H1 (cell line): Measurements from ENCODE around the gene CHSY3. TPM values are rescaled to one million over a fixed set of nuclear protein-coding genes. Genes with fewer than 3 reads are reported as not detected.

ENCODE experiments used
- CTCF ChIA-PET: fragments of 300-600 bp; sonication (Branson Sonifier 250); formaldehyde crosslinking; loops from one replicate; lab custom pipeline; 2021; ENCODE audit not compliant: partially characterized antibody; lab: Charles Lee
- POLR2A ChIA-PET: fragments of 300-600 bp; sonication (Branson Sonifier 250); formaldehyde crosslinking; loops from one replicate; lab custom pipeline; 2021; ENCODE audit warnings: inconsistent platforms; ENCODE audit not compliant: partially characterized antibody; lab: Charles Lee
- DNase-seq, 2 experiments: peaks; one replicate each; pipeline versions ENCODE4 v3.0.0 to v3.0.0-alpha.2; 2010 to 2022; ENCODE audit warnings: low spot score in 2 of 2, low read depth in 1 of 2, mixed read lengths in 1 of 2
- FAIRE-seq: peaks from 2 replicates; lab custom pipeline; 2011; peaks lifted over from hg19 to GRCh38; lab: Jason Lieb, UNC
- H2AFZ ChIP-seq: 2 replicates; pipeline ENCODE4 v1.8.1; 2012; ENCODE audit warnings: low read length, inconsistent platforms
- H2AK5ac ChIP-seq: 2 replicates; pipeline ENCODE4 v1.6.1; 2013; ENCODE audit warnings: low read depth, low read length
- H2BK120ac ChIP-seq: replicated peaks from 2 replicates; pipeline ENCODE3; 2013; ENCODE audit warnings: low read depth, low read length, inconsistent platforms
- H2BK12ac ChIP-seq: 2 replicates; pipeline ENCODE4 v1.6.1; 2013; ENCODE audit warnings: low read depth, low read length
- H2BK15ac ChIP-seq: 2 replicates; pipeline ENCODE4 v1.6.1; 2013; ENCODE audit warnings: low read length
- H2BK20ac ChIP-seq: 2 replicates; pipeline ENCODE4 v1.6.1; 2013; ENCODE audit warnings: low read length
- H2BK5ac ChIP-seq: 2 replicates; pipeline ENCODE4 v1.6.1; 2013; ENCODE audit warnings: low read depth, low read length
- H3K14ac ChIP-seq: 2 replicates; pipeline ENCODE4 v1.6.1; 2013; ENCODE audit warnings: inconsistent platforms; ENCODE audit not compliant: insufficient read length
- H3K18ac ChIP-seq: 2 replicates; pipeline ENCODE4 v1.6.1; 2013; ENCODE audit warnings: low read length; ENCODE audit errors: extremely low read depth
- H3K23ac ChIP-seq: 2 replicates; pipeline ENCODE4 v1.6.1; 2013; ENCODE audit warnings: inconsistent platforms; ENCODE audit not compliant: insufficient read length
- H3K23me2 ChIP-seq: 2 replicates; pipeline ENCODE4 v1.6.1; 2013; ENCODE audit warnings: low read depth, low read length
- H3K27ac ChIP-seq: 2 replicates; pipeline ENCODE4 v1.6.1; 2011; ENCODE audit warnings: low read depth, low read length, inconsistent platforms
- H3K27me3 ChIP-seq, 4 experiments: replicated peaks in 1 of 4; 1 replicate in 1 of 4; 2 replicates in 3 of 4; pipeline versions ENCODE4 v1.6.1 to v1.8.1; 2011 to 2013; ENCODE audit warnings: low read length in 3 of 4, mild to moderate bottlenecking in 3 of 4, inconsistent platforms in 2 of 4, mixed read lengths in 2 of 4, moderate library complexity in 1 of 4; ENCODE audit not compliant: control insufficient read depth in 3 of 4, insufficient read depth in 3 of 4; ENCODE audit errors: extremely low read depth in 1 of 4
- H3K36me3 ChIP-seq, 4 experiments: 2 replicates each; pipeline versions ENCODE4 v1.6.1 to v1.8.1; 2011 to 2013; ENCODE audit warnings: mild to moderate bottlenecking in 4 of 4, low read length in 3 of 4, moderate library complexity in 2 of 4, control low read depth in 1 of 4, inconsistent platforms in 1 of 4; ENCODE audit not compliant: insufficient read depth in 4 of 4, control insufficient read depth in 2 of 4
- H3K4ac ChIP-seq: replicated peaks from 2 replicates; pipeline ENCODE3; 2013; ENCODE audit warnings: low read length, low read depth, mixed read lengths, inconsistent platforms; ENCODE audit not compliant: insufficient read length
- H3K4me1 ChIP-seq, 4 experiments: replicated peaks in 1 of 4; 1 replicate in 1 of 4; 2 replicates in 3 of 4; pipeline versions ENCODE4 v1.6.1 to v1.8.1; 2011 to 2013; ENCODE audit warnings: low read length in 3 of 4, inconsistent platforms in 2 of 4, mixed read lengths in 1 of 4; ENCODE audit not compliant: insufficient read depth in 4 of 4, control insufficient read depth in 3 of 4
- H3K4me2 ChIP-seq, 2 experiments: 2 replicates each; pipeline versions ENCODE4 v1.6.1 to v1.8.1; 2011 to 2013; ENCODE audit warnings: low read depth in 2 of 2, low read length in 2 of 2, control low read depth in 1 of 2, inconsistent platforms in 1 of 2, mild to moderate bottlenecking in 1 of 2; ENCODE audit not compliant: insufficient read depth in 1 of 2
- H3K4me3 ChIP-seq, 4 experiments: fragments of 200-600, 300-600 bp in 1 of 4; sonication (generic), shearing (Covaris generic), sonication (Bioruptor Twin) in 1 of 4; 2 replicates each; pipeline versions ENCODE4 v1.5.1 to v1.8.1; 2011 to 2016; ENCODE audit warnings: low read length in 4 of 4, low read depth in 3 of 4, control low read depth in 2 of 4, inconsistent platforms in 2 of 4, mild to moderate bottlenecking in 2 of 4, mixed read lengths in 1 of 4, moderate library complexity in 1 of 4; ENCODE audit not compliant: insufficient read depth in 2 of 4; ENCODE audit errors: extremely low read depth in 1 of 4
- H3K56ac ChIP-seq: replicated peaks from 2 replicates; pipeline ENCODE3; 2013; ENCODE audit warnings: low read depth, mild to moderate bottlenecking, mixed read lengths, low read length, inconsistent platforms; ENCODE audit not compliant: insufficient read length
- H3K79me1 ChIP-seq: 2 replicates; pipeline ENCODE4 v1.6.1; 2013; ENCODE audit warnings: low read depth, low read length, control low read depth
- H3K79me2 ChIP-seq, 2 experiments: 2 replicates each; pipeline versions ENCODE4 v1.6.1 to v1.8.1; 2012 to 2013; ENCODE audit warnings: low read length in 2 of 2, mild to moderate bottlenecking in 2 of 2, inconsistent platforms in 1 of 2; ENCODE audit not compliant: insufficient read depth in 2 of 2, control insufficient read depth in 1 of 2
- H3K9ac ChIP-seq, 4 experiments: replicated peaks in 1 of 4; 1 replicate in 1 of 4; 2 replicates in 3 of 4; pipeline versions ENCODE4 v1.6.1 to v1.8.1; 2011 to 2013; ENCODE audit warnings: low read depth in 3 of 4, low read length in 3 of 4, control low read depth in 2 of 4, mild to moderate bottlenecking in 2 of 4, moderate library complexity in 2 of 4, inconsistent platforms in 1 of 4; ENCODE audit errors: extremely low read depth in 1 of 4
- H3K9me3 ChIP-seq, 2 experiments: 2 replicates each; pipeline versions ENCODE4 v1.6.1 to v1.8.1; 2012 to 2013; ENCODE audit warnings: mild to moderate bottlenecking in 2 of 2, moderate library complexity in 2 of 2, control low read depth in 1 of 2, inconsistent platforms in 1 of 2, low read depth in 1 of 2, low read length in 1 of 2, mixed read lengths in 1 of 2; ENCODE audit not compliant: insufficient read depth in 2 of 2
- H4K20me1 ChIP-seq, 2 experiments: replicated peaks in 1 of 2; 2 replicates each; pipeline versions ENCODE3 to v1.8.1; 2011 to 2013; ENCODE audit warnings: inconsistent platforms in 2 of 2, low read length in 2 of 2, mild to moderate bottlenecking in 1 of 2; ENCODE audit not compliant: insufficient read depth in 2 of 2, control insufficient read depth in 1 of 2
- H4K5ac ChIP-seq: 2 replicates; pipeline ENCODE4 v1.6.1; 2013; ENCODE audit warnings: low read length, low read depth, mixed read lengths, inconsistent platforms; ENCODE audit not compliant: insufficient read length
- H4K8ac ChIP-seq: 2 replicates; pipeline ENCODE4 v1.8.0; 2013; ENCODE audit warnings: mild to moderate bottlenecking, moderate library complexity, low read length, inconsistent platforms; ENCODE audit not compliant: insufficient read depth; ENCODE audit errors: extremely low read depth
- H4K91ac ChIP-seq: replicated peaks from 2 replicates; pipeline ENCODE3; 2013; ENCODE audit warnings: low read length, mixed read lengths, inconsistent platforms; ENCODE audit not compliant: insufficient read length
- ATF2 ChIP-seq: IDR thresholded peaks from 2 replicates; pipeline ENCODE4 v1.6.1; 2012; ENCODE audit warnings: low read length, inconsistent platforms
- BCL11A ChIP-seq, 2 experiments: IDR thresholded peaks; one replicate each; pipeline ENCODE4 v1.6.1; 2011; ENCODE audit warnings: low read depth in 2 of 2, low read length in 2 of 2, mild to moderate bottlenecking in 2 of 2
- CTCF ChIP-seq, 3 experiments: IDR thresholded peaks; 1 replicate in 2 of 3; 2 replicates in 1 of 3; pipeline versions ENCODE4 v1.5.1 to v1.6.1; 2011; ENCODE audit warnings: low read length in 3 of 3, mild to moderate bottlenecking in 3 of 3, inconsistent platforms in 2 of 3, low read depth in 1 of 3, moderate library complexity in 1 of 3; ENCODE audit not compliant: insufficient read depth in 1 of 3; ENCODE audit errors: control extremely low read depth in 1 of 3
- EZH2 ChIP-seq: fragments of 200-600 bp; sonication (generic); IDR thresholded peaks from 2 replicates; pipeline ENCODE4 v1.7.1; 2012; ENCODE audit warnings: low read depth, mild to moderate bottlenecking, moderate library complexity, low read length, inconsistent platforms; ENCODE audit not compliant: severe bottlenecking
- POLR2A ChIP-seq, 2 experiments: IDR thresholded peaks; 1 replicate in 1 of 2; 2 replicates in 1 of 2; pipeline ENCODE4 v1.6.1; 2011; ENCODE audit warnings: low read depth in 2 of 2, low read length in 2 of 2, mild to moderate bottlenecking in 2 of 2; ENCODE audit errors: control extremely low read depth in 1 of 2
- POU5F1 ChIP-seq: IDR thresholded peaks from 2 replicates; pipeline ENCODE4 v1.6.1; 2011; ENCODE audit warnings: low read depth, mild to moderate bottlenecking, low read length, moderate library complexity
- RNF2 ChIP-seq: fragments of 200-900, 300-1000 bp; sonication (generic); IDR thresholded peaks from 2 replicates; pipeline ENCODE4 v1.7.1; 2016; ENCODE audit warnings: borderline replicate concordance, low read depth, mild to moderate bottlenecking, antibody characterized with exemption, low read length; ENCODE audit not compliant: poor library complexity, severe bottlenecking; ENCODE audit errors: missing control alignments
- SIX5 ChIP-seq: IDR thresholded peaks from 2 replicates; pipeline ENCODE4 v1.6.1; 2011; ENCODE audit warnings: mild to moderate bottlenecking, low read depth, low read length
- ZNF274 ChIP-seq: IDR thresholded peaks from 2 replicates; pipeline ENCODE4 v1.7.0; 2012; ENCODE audit warnings: low read length, borderline replicate concordance; ENCODE audit errors: extremely low read depth
- WGBS, 2 experiments: shearing (Covaris generic) in 1 of 2; methylation state at CpG; one replicate each; pipeline versions ENCODE4 v1.1.6 to v1.1.7; 2013 to 2015; ENCODE audit warnings: low lambda C conversion rate in 2 of 2, mixed read lengths in 2 of 2, inconsistent platforms in 1 of 2, low coverage in 1 of 2, missing lambda C conversion rate in 1 of 2; ENCODE audit not compliant: insufficient replicate concordance in 2 of 2, insufficient coverage in 1 of 2, insufficient read length in 1 of 2; ENCODE audit errors: extremely low coverage in 1 of 2, missing lambda C conversion rate in 1 of 2; 5-methylcytosine and 5-hydroxymethylcytosine counted together
- polyA plus RNA-seq, 7 experiments: library from polyadenylated mRNA; depleted of rRNA in 3 of 7; stranded (reverse) in 5 of 7; unstranded in 2 of 7; fragments of >200 nt in 5 of 7; fragments of 200-250 nt in 2 of 7; gene quantifications; 1 replicate in 5 of 7; 2 replicates in 1 of 7; 4 replicates in 1 of 7; pipeline versions ENCODE4 v1.2.1 to v1.2.3, GENCODE V29; 2011 to 2013; ENCODE audit warnings: missing spikeins in 2 of 7, mixed read lengths in 2 of 7
- total RNA-seq: library from RNA; stranded (reverse); fragmentation: NEBNext Ultra II Directional; extraction: Animal tissue kit (Norgen Biotek cat#: 25700); gene quantifications from 2 replicates; pipeline ENCODE4 v1.2.1, GENCODE V29; 2021

The CHSY3 gene
- total and polyA plus RNA-seq, 2 of the 8 experiments (the other 6 are each of a cell fraction or from before 2014, with no cell fraction given) = 0.24 to 1.8 TPM

DNA sequence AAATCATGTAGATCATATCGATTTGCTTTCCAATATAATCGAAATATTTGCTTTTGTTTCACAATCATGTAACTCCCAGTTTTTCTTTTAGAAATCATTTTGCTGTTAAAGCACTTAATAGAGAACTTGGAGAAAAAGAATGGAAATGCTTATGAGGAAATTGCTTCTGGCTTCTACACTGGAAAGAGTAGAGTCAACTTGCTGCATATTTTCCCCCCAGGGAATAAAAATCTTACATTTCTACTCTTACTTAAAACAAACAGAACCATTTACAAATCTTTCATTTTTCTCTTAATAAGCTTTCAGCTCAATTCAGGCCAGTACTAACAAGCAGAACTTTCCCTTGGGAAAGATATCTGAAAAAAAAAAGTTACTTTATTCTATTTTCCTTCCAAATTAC, 312.0 kb downstream of the CHSY3 start:
- WGBS, 2 experiments = 97% methylated on average over 2 of the region's 2 CpGs; no CpG with 5 or more reads in 1 of the 2 experiments
- Histone ChIP-seq H3K9me3 (no peaks in the 10 kb centered on the region), H4K91ac (no peak overlapping the region), H3K56ac (no peak overlapping the region), H3K23ac (no peak overlapping the region), H2BK12ac (no peak overlapping the region), H3K4ac (no peak overlapping the region), H4K20me1 (no peaks in the 10 kb centered on the region), H2BK120ac (no peak overlapping the region), H2BK20ac (no peak overlapping the region), H3K4me2 (no peak overlapping the region), H3K27me3 (no peaks in the 10 kb centered on the region), H2BK15ac (no peak overlapping the region), H3K36me3 (no peaks in the 10 kb centered on the region), H3K4me1 (no peaks in the 10 kb centered on the region), H3K4me3 (no peak overlapping the region), H3K79me1 (no peaks in the 10 kb centered on the region), H3K9ac (no peak overlapping the region), H3K14ac (no peak overlapping the region), H2BK5ac (no peak overlapping the region), H2AK5ac (no peak overlapping the region), H3K79me2 (no peaks in the 10 kb centered on the region), H3K27ac (no peak overlapping the region), H3K18ac (no peak overlapping the region), H4K8ac (no peak overlapping the region), H3K23me2 (no peaks in the 10 kb centered on the region), H2AFZ (no peak overlapping the region), H4K5ac (no peak overlapping the region)
- ChIA-PET CTCF (no interaction called here), POLR2A (no interaction called here)
- FAIRE-seq (no peak), DNase-seq (no peak)
- TF ChIP-seq POU5F1 (no peak), POLR2A (IDR thresholded peaks at IDR 0.05; ENCODE audit: control extremely low read depth in 1 of 2, low read depth in 2 of 2, low read length in 2 of 2) (no peak), SIX5 (no peak), ATF2 (no peak), BCL11A (IDR thresholded peaks at IDR 0.05; ENCODE audit: low read depth in 2 of 2, low read length in 2 of 2) (no peak), EZH2 (no peak), ZNF274 (no peak), CTCF (IDR thresholded peaks at IDR 0.05; ENCODE audit: control extremely low read depth in 1 of 3, insufficient read depth in 1 of 3, low read depth in 1 of 3, low read length in 3 of 3) (no peak), RNF2 (no peak)
